GM13976 (cell line): ENCODE results near the gene TFB1M.

Experiments
- DNase-seq: peaks from one replicate; pipeline ENCODE4 v3.0.0; 2012; ENCODE audit warnings: low spot score
- in situ Hi-C: fragments of 300-500 bp; cut with MboI; formaldehyde crosslinking; loops from one replicate; pipeline ENCODE4 v1.12.0; 2022; ENCODE audit warnings: low sequenced_read_pairs, mixed read lengths, inconsistent platforms; ENCODE audit not compliant: unreplicated experiment
- TF ChIP-seq, protein P1 (sequence below): IDR thresholded peaks from 2 replicates; pipeline ENCODE4 v1.5.1; 2012; ENCODE audit warnings: borderline replicate concordance, mild to moderate bottlenecking; ENCODE audit not compliant: insufficient read depth; ENCODE audit errors: extremely low read depth, missing control alignments, control extremely low read depth

TFB1M gene

GRCh38 chr6:155259897-155260296 is 54.4 kb downstream of the TFB1M start:
- in situ Hi-C loops = no loop called here
- TF ChIP-seq, protein P1, sequence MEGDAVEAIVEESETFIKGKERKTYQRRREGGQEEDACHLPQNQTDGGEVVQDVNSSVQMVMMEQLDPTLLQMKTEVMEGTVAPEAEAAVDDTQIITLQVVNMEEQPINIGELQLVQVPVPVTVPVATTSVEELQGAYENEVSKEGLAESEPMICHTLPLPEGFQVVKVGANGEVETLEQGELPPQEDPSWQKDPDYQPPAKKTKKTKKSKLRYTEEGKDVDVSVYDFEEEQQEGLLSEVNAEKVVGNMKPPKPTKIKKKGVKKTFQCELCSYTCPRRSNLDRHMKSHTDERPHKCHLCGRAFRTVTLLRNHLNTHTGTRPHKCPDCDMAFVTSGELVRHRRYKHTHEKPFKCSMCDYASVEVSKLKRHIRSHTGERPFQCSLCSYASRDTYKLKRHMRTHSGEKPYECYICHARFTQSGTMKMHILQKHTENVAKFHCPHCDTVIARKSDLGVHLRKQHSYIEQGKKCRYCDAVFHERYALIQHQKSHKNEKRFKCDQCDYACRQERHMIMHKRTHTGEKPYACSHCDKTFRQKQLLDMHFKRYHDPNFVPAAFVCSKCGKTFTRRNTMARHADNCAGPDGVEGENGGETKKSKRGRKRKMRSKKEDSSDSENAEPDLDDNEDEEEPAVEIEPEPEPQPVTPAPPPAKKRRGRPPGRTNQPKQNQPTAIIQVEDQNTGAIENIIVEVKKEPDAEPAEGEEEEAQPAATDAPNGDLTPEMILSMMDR = no peak
- DNase-seq = no peak

GRCh38 chr6:155259204-155259603 is 55.1 kb downstream of the TFB1M start:
- TF ChIP-seq, protein P1 = no peak
- in situ Hi-C loops = no loop called here
- no peak for DNase-seq

DNA sequence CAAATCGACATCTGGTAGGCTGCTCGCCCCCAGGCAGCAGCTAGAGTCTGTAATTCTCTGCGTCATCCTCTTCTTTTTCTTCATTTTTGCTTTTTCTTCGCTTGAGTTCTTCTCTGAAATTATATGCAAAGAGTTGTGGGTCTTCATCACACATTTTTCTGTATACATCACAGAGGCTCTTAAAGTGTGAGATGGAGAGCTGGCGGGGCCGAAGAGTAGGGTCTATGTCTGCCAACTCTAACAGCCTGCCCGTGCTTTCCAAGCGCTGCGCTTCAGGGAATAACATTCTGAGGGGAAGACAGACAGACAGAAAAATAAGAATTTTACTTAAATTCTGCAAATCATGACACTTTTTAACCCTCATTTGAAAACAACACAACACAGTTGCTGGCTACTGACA is 56.5 kb downstream of the TFB1M start:
- TF ChIP-seq, protein P1 = no peak
- no peak for DNase-seq
- in situ Hi-C loops = no loop called here

DNA sequence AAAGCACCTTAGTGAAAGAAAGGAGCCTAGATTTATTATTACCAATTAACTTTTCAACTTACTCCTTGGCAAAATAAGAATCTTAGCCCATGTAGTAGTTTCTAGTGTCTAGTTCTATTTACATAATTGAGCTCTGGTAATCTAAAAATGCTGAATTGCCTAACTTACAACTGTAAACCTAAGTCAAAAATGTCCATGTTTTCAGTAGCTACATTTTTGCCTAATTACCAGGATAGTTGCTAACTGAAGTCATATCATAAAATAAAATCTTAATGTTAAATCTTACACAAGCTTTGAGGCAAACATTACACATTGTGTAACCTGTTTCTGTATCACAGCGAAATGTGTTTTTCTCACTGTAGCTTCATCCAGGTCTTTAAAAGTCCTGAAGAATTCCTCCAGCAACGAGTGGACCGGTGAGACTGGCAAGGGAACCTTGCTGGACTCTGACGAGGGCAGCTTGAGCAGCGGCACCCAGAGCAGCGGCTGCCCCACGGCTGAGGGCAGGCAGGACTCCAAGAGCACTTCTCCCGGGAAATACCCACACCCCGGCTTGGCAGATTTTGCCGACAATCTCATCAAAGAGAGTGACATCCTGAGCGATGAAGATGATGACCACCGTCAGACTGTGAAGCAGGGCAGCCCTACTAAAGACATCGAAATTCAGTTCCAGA is 58.0 kb downstream of the TFB1M start:
- DNase-seq = no peak
- in situ Hi-C loops = no loop called here

GRCh38 chr6:155254139-155254538 is 60.1 kb downstream of the TFB1M start:
- TF ChIP-seq, protein P1 = no peak
- no peak for DNase-seq
- in situ Hi-C loops = loop anchor here (5.0 kb wide), 1 partner anchor 77 kb away; no protein-coding TSS in a partner anchor

More for the DNA sequence above, 58.0 kb downstream of the TFB1M start:
- TF ChIP-seq, protein P1 = no peak

GRCh38 chr6:155253337-155253736 is 60.9 kb downstream of the TFB1M start:
- TF ChIP-seq, protein P1 = no peak
- DNase-seq = no peak
- in situ Hi-C loops = loop anchor here (5.0 kb wide), 1 partner anchor 76 kb away; no protein-coding TSS in a partner anchor
